Cerebellar nuclear complex (tissue), 1 donor: ENCODE results near the gene IGDCC3.

Experiments
- DNase-seq, 2 experiments: peaks; one replicate each; lab custom pipeline; 2025; lab: John Stamatoyannopoulos, UW

IGDCC3 gene

GRCh38 chr15:65328506-65329287 is 49.1 kb downstream of the IGDCC3 start:
- DNase-seq, result no peak

- no peak for DNase-seq
Observed at GRCh38 chr15:65327651-65328393, 50.0 kb downstream of the IGDCC3 start.

- DNase-seq, result no peak
Observed at GRCh38 chr15:65326818-65327217, 51.0 kb downstream of the IGDCC3 start.

- peak in 1 of 2 experiments; percentile 52 for DNase-seq
Observed at GRCh38 chr15:65326117-65326526, 51.7 kb downstream of the IGDCC3 start.

GRCh38 chr15:65323071-65323511 is 54.7 kb downstream of the IGDCC3 start:
- peak; percentile 31 to 84 for DNase-seq

- DNase-seq, result peak in 1 of 2 experiments; percentile 10
Observed at GRCh38 chr15:65318870-65319356, 58.9 kb downstream of the IGDCC3 start.

GRCh38 chr15:65312400-65312916 is 65.3 kb downstream of the IGDCC3 start:
- DNase-seq, result no peak

- DNase-seq, result no peak
Observed at GRCh38 chr15:65311760-65312159, 66.0 kb downstream of the IGDCC3 start.

- no peak for DNase-seq
Observed at GRCh38 chr15:65310431-65311137, 67.2 kb downstream of the IGDCC3 start.

GRCh38 chr15:65309882-65310418 is 67.9 kb downstream of the IGDCC3 start:
- DNase-seq, result no peak

- no peak for DNase-seq
Observed at GRCh38 chr15:65307978-65308377, 69.8 kb downstream of the IGDCC3 start.

GRCh38 chr15:65306551-65306950 is 71.3 kb downstream of the IGDCC3 start:
- DNase-seq, result no peak

GRCh38 chr15:65305776-65306175 is 72.0 kb downstream of the IGDCC3 start:
- DNase-seq, result no peak

- no peak for DNase-seq
Observed at GRCh38 chr15:65305150-65305758, 72.5 kb downstream of the IGDCC3 start.

GRCh38 chr15:65304381-65305149 is 73.2 kb downstream of the IGDCC3 start, which contains the start of gene RNU5B-1:
TSS of gene RNU5B-1 (plus strand) at chr15:65304677.
- peak; percentile 37 to 85 for DNase-seq

GRCh38 chr15:65303687-65304380 is 74.0 kb downstream of the IGDCC3 start:
- no peak for DNase-seq

GRCh38 chr15:65302061-65302460 is 75.7 kb downstream of the IGDCC3 start:
- DNase-seq, result no peak

GRCh38 chr15:65300924-65301441 is 76.8 kb downstream of the IGDCC3 start:
- no peak for DNase-seq

- DNase-seq, result no peak
Observed at GRCh38 chr15:65298731-65299130, 79.1 kb downstream of the IGDCC3 start.
